ENCODE data around the gene RASGEF1C.

RASGEF1C gene

DNA sequence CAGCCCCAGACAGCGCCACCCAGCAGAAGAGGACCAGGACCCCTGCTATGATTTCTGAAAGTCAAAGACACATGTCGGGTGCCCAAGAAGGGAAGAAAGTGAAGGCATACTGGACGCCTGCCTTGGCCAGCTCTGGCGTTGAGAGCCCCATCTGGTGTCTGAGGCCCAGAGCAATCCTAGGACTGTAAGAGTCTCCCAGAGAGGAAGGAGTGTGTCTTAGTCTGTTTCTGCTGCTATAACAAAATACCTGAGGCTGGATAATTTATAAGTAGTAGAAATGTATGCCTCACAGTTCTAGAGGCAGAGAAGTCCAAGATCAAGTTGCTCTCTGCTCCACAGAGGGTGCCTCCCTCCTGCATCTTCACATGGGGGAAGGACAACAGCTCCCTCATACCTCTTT is 10.8 kb downstream of the RASGEF1C start (continued):
- TF ChIP-seq, protein P1, sequence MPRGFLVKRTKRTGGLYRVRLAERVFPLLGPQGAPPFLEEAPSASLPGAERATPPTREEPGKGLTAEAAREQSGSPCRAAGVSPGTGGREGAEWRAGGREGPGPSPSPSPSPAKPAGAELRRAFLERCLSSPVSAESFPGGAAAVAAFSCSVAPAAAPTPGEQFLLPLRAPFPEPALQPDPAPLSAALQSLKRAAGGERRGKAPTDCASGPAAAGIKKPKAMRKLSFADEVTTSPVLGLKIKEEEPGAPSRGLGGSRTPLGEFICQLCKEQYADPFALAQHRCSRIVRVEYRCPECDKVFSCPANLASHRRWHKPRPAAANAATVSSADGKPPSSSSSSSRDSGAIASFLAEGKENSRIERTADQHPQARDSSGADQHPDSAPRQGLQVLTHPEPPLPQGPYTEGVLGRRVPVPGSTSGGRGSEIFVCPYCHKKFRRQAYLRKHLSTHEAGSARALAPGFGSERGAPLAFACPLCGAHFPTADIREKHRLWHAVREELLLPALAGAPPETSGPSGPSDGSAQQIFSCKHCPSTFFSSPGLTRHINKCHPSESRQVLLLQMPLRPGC (tag by site-specific recombination; IDR thresholded peaks at IDR 0.05) = no peak
- TF ChIP-seq, protein P2, sequence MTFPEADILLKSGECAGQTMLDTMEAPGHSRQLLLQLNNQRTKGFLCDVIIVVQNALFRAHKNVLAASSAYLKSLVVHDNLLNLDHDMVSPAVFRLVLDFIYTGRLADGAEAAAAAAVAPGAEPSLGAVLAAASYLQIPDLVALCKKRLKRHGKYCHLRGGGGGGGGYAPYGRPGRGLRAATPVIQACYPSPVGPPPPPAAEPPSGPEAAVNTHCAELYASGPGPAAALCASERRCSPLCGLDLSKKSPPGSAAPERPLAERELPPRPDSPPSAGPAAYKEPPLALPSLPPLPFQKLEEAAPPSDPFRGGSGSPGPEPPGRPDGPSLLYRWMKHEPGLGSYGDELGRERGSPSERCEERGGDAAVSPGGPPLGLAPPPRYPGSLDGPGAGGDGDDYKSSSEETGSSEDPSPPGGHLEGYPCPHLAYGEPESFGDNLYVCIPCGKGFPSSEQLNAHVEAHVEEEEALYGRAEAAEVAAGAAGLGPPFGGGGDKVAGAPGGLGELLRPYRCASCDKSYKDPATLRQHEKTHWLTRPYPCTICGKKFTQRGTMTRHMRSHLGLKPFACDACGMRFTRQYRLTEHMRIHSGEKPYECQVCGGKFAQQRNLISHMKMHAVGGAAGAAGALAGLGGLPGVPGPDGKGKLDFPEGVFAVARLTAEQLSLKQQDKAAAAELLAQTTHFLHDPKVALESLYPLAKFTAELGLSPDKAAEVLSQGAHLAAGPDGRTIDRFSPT (tag by site-specific recombination; IDR thresholded peaks at IDR 0.05) = no peak
- TF ChIP-seq, protein P3, sequence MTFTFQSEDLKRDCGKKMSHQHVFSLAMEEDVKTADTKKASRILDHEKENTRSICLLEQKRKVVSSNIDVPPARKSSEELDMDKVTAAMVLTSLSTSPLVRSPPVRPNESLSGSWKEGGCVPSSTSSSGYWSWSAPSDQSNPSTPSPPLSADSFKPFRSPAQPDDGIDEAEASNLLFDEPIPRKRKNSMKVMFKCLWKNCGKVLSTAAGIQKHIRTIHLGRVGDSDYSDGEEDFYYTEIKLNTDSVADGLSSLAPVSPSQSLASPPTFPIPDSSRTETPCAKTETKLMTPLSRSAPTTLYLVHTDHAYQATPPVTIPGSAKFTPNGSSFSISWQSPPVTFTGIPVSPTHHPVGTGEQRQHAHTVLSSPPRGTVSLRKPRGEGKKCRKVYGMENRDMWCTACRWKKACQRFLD (tag by site-specific recombination; IDR thresholded peaks at IDR 0.05) = no peak

DNA sequence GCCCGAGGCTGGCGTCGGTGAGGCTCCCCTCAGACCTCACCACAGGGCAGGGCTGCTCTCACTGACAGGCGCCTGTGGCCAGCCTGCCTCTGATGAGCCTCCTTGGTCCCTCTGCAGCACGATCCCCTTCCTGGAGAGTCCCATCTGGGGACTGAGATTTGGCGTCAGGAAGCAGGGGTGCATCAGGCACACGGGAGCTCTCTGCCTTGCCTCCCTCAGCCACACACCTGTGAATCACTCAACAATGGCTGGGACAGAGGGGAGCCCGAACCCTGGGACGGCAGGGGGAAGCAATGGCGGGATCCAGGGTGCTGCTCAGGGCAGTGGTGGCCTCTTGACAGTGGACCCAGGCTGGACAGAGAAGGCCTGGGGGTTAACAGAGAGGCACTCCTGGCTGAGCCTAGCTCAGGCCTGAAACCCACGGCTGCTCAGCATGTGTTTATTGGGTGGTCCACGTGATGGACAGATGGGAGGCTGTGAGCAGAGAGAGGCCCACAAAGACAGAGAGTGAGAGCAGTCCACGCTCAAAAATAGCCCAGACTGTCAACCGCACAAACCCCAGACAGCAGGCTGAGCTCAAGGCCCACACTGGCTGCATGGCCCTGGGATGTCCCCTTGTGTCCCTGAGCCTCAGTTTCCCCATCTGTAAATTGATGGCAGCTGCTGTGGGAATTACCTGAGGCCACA is 11.9 kb downstream of the RASGEF1C start:
- ChIA-PET POLR2A (no interaction called here), CTCF (interaction anchor here (1.0 kb wide), 1 partner anchor 132 kb away, joined by 4 read pairs; no protein-coding TSS in a partner anchor)
- Histone ChIP-seq H3K9me3 (ENCODE audit: control insufficient read depth, insufficient read depth, low read depth, low read length) (no peaks in the 10 kb centered on the region), H3K4me3 (ENCODE audit: low read depth, low read length) (no peak overlapping the region), H3K36me3 (ENCODE audit: control insufficient read depth in 2 of 2, insufficient read depth in 1 of 2, low read length in 2 of 2) (no peaks in the 10 kb centered on the region), H3K4me1 (ENCODE audit: control insufficient read depth, insufficient read depth, low read length) (no peaks in the 10 kb centered on the region), H3K27ac (ENCODE audit: extremely low read depth, low read depth, low read length) (no peak overlapping the region)
- TF ChIP-seq PRDM1 (tag by site-specific recombination; IDR thresholded peaks at IDR 0.05) = no peak
- TF ChIP-seq KLF9 (tag by site-specific recombination; IDR thresholded peaks at IDR 0.05; ENCODE audit: low read depth) = no peak
- no peak for TF ChIP-seq ZBTB21 (tag by site-specific recombination; IDR thresholded peaks at IDR 0.05)
- TF ChIP-seq, protein P2 (tag by site-specific recombination; IDR thresholded peaks at IDR 0.05) = no peak
- TF ChIP-seq ZNF138 (tag by site-specific recombination; IDR thresholded peaks at IDR 0.05; ENCODE audit: borderline replicate concordance) = no peak
- TF ChIP-seq WT1 (tag by site-specific recombination; IDR thresholded peaks at IDR 0.05) = no peak
- TF ChIP-seq, protein P4, sequence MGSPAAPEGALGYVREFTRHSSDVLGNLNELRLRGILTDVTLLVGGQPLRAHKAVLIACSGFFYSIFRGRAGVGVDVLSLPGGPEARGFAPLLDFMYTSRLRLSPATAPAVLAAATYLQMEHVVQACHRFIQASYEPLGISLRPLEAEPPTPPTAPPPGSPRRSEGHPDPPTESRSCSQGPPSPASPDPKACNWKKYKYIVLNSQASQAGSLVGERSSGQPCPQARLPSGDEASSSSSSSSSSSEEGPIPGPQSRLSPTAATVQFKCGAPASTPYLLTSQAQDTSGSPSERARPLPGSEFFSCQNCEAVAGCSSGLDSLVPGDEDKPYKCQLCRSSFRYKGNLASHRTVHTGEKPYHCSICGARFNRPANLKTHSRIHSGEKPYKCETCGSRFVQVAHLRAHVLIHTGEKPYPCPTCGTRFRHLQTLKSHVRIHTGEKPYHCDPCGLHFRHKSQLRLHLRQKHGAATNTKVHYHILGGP (tag by site-specific recombination; IDR thresholded peaks at IDR 0.05) = no peak
- TF ChIP-seq ZFP41 (tag by site-specific recombination; IDR thresholded peaks at IDR 0.05; ENCODE audit: borderline replicate concordance) = no peak
- no peak for TF ChIP-seq ZNF302 (tag by site-specific recombination; IDR thresholded peaks at IDR 0.05; ENCODE audit: low read depth)
- no peak for TF ChIP-seq ZNF549 (tag by site-specific recombination; IDR thresholded peaks at IDR 0.05)
- no peak for TF ChIP-seq ZNF529 (tag by site-specific recombination; IDR thresholded peaks at IDR 0.05; ENCODE audit: insufficient replicate concordance)
- no peak for TF ChIP-seq ZNF311 (tag by site-specific recombination; IDR thresholded peaks at IDR 0.05; ENCODE audit: borderline replicate concordance)
- TF ChIP-seq ZIC2 (tag by site-specific recombination; IDR thresholded peaks at IDR 0.05) = no peak
- no peak for TF ChIP-seq KLF10 (tag by site-specific recombination; IDR thresholded peaks at IDR 0.05)
- no peak for TF ChIP-seq ZNF341 (tag by site-specific recombination; IDR thresholded peaks at IDR 0.05; ENCODE audit: low read depth)
- no peak for TF ChIP-seq ZNF660 (tag by site-specific recombination; IDR thresholded peaks at IDR 0.05)
- no peak for TF ChIP-seq ZSCAN23 (tag by site-specific recombination; IDR thresholded peaks at IDR 0.05)
- no peak for TF ChIP-seq ZNF561 (tag by site-specific recombination; IDR thresholded peaks at IDR 0.05; ENCODE audit: borderline replicate concordance)
